Activated CD4-positive, CD25-positive, alpha-beta regulatory T cell treated with anti-CD3 and anti-CD28 coated beads, Interleukin-2, amount 50 U/mL, for 24 hours (primary cell): Measurements from ENCODE around the gene MRGPRE.
"Not testable (repeated sequence)": the region's sequence is repeated elsewhere in the genome, so short reads cannot be mapped to it uniquely, and the experiment has no call there.

Experiments used
- ATAC-seq, 2 donors: fragments of 150-1000 bp; cut with Tn5 transposase; one replicate each; pipeline ENCODE4 v1.10.0; 2021; ENCODE audit warnings: mild to moderate bottlenecking in 1 of 2, moderate library complexity in 1 of 2

MRGPRE gene, protein sequence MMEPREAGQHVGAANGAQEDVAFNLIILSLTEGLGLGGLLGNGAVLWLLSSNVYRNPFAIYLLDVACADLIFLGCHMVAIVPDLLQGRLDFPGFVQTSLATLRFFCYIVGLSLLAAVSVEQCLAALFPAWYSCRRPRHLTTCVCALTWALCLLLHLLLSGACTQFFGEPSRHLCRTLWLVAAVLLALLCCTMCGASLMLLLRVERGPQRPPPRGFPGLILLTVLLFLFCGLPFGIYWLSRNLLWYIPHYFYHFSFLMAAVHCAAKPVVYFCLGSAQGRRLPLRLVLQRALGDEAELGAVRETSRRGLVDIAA

DNA sequence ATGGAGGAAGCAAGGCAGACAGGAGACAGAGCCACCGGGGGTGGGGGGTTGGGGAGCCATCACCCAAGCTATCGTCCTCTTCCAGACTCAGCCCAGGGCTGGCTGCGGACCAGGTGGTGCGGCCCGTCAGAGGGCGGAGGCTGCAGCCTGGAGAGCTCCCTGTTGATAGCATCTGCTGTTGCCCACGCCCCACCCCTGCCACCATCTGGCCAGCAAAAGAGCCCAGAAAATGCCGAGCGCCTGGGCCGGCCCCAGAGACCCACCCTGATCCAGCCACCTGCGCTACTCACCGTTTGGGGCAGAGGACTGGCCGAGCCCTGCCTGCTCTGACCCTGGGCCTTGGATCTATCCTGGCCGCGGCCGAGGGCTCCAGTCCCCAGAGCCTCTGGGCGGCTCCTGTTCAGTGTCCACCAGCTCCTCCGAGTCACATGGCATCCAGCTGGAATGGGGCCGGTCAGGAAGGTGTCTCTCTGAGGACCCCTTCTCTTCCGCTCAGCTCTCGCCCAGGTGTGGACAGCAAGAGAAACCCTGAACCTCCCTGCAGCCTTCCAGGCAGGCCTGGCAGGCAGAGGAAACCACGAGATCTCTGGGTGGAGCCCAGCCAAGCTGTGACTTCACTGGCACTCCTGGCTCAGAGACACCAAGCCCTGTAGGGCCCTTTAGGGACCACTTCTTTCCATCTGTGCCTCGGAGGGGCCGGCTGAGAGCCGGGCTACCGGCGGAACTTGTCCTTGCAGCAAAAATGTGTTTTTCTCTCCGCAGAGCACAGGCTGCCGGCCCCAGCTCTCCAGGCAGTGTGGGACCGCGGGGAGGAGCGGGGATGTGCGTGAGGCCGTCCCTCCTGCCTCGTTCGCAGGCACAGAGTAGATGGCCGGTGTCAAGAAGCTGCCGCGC lies at the start of gene MRGPRE:
TSS of gene MRGPRE (minus strand) at position 567 of the 894 bp plus-strand sequence. CDS start 3,618 bp downstream, outside the sequence.
- no peak for ATAC-seq

DNA sequence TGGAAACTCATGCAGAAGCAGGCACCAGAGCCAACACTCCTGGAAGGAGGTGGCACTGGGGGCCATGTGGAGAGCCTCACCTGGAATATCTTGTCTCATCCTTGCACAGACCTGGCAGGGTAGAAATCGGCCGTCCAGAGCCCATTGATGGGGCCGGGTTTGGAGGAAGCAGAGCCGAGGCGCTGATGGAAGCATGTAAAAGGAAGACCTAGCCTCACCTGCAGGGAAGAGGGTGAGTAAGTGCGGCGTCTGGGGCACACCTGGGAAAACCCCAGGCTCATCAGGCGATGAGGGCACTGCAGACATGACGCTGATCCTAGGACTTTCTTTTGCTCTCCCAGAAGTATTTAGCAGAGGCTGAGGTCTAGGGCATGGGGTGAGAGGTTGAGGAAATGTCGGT lies 48.9 kb upstream of the MRGPRE start:
- not testable (repeated sequence) for ATAC-seq

DNA sequence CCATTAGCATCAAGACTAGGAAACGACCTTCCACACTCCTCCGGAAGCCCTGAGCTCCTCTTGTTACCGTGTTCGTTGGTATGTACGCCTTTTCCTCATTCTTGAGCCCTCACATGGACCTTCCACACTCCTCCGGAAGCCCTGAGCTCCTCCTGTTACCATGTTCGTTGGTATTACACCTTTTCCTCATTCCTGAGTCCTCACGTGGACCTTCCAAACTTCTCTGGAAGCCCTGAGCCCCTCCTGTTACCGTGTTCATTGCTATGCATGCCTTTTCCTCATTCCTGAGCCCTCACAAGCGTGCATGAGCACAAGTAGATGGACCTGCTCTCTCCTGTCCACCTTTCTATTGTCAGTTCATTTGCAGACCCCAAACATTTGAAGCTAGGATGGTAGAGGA lies 48.4 kb upstream of the MRGPRE start:
- ATAC-seq: not testable (repeated sequence)

DNA sequence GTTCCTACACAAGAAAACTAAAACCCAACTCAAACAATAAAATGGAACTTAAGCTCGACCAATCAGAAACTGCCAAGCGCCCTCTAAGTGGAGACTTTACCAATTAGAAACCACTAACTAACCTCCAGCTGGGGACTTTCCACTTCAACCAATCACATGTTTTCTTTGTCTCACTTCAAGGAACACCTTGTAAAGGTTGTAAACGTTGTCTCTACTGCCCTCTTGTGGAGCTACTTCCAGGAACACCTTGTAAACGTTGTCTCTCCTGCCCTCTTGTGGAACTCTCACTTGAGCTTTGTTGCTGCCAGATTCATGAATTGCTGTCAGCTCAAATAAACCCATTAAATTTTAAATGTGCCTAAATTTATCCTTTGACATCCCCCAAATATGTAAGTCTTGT lies 46.7 kb upstream of the MRGPRE start:
- peak; percentile 41 to 44 for ATAC-seq

DNA sequence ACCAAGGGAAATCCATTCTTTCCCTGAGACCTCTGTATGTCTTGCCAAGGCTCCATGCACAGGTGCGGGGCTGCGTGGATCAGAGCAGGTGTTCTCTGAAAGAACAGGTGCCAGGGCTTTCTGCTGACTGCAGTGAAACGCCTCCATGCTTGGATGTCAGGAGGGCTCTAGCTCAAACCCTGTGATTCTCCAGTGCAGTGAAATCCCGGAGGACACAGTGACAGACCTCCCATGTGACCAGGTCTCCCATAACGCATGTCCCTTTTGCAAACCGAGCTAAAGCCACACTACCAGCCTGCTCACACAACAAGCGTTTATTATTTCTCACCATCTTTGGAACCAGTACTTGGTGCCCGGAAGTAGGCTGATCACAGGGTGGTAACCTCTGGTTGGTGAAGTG lies 41.4 kb upstream of the MRGPRE start:
- not testable (repeated sequence) for ATAC-seq

DNA sequence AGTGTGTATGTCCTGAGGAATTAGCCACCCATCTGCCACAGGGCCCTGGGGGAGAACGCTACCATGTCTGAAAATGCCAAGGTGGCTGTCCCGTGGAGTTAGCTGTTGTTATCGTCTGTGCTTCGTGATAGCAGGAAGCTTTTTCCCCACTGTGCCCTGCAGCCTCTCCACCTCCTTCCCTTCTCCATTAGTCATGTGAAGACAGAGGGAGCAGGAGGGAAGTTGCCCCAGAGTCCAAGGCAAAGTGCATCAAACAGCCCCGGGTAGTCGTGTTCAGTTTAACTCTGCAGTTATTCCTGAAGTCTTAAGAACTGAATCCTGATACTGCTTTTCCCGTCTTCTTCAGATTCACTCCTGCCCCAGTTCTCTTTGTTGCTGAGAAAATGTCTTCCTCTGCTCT lies 30.3 kb upstream of the MRGPRE start:
- not testable (repeated sequence) for ATAC-seq

DNA sequence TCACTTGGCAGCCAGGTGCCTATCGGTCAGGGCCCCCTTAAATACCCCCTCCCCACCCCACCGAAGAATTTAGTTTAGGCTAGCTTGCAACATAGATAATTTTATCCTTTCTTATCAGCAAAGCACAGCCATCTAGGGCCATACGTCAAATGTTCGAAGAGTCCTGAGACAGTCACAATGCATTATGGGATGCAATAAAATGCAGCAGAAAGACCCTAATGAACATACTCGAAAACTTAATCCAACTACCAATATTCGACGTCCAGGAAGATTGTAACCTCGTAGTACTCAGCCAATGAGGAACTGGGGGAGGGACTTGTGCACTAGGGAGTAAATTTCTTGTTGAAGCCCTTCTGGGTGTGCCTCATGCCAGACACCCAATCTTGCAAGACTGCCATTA lies 29.6 kb upstream of the MRGPRE start:
- not testable (repeated sequence) for ATAC-seq

DNA sequence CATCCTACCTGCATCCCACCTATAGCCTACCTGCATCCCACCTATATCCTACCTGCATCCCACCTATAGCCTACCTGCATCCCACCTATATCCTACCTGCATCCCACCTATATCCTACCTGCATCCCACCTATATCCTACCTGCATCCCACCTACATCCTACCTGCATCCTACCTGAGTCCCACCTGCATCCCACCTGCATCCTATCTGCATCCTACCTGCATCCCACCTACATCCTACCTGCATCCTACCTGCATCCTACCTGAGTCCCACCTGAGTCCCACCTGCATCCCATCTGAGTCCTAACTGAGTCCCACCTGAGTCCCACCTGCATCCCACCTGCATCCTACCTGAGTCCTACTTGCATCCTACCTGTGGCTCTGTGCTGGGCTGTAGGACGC lies 25.3 kb upstream of the MRGPRE start:
- not testable (repeated sequence) for ATAC-seq

DNA sequence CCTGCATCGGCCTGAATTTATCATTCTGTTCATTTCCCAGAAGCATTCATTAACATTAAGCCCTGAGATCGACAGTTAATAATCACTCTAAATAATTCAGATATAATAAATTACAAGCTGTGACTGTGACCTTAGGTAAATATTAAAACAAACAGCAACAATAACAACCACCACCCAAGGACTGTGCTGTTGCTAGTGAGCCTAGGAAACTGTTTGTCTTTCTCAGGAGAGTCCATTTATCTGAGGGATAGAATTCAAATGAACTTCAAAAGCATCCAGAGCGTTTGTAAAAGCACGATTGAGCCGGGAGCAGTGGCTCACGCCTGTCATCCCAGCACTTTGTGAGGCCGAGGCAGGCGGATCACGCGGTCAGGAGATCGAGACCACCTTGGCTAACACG lies 23.0 kb upstream of the MRGPRE start:
- ATAC-seq: not testable (repeated sequence)

DNA sequence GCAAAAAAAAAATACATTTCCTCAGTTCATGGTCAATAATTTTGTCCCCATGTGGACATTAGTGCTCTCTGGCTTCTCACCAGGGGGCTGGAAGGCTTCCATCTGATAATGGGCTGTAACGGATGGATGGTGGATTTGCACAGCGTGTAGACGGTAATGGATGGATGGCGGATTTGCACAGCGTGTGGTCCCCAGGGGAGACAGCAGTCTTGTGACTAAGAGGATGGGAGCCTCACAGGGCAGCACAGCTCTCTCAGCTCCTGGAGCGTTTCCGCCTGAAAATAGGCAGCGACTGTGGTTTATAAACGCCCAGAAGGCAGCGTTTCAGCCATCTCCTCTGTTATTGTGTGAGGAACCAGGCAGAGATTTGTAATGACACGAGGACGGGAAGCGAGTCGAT lies 22.6 kb upstream of the MRGPRE start:
- ATAC-seq: not testable (repeated sequence)

DNA sequence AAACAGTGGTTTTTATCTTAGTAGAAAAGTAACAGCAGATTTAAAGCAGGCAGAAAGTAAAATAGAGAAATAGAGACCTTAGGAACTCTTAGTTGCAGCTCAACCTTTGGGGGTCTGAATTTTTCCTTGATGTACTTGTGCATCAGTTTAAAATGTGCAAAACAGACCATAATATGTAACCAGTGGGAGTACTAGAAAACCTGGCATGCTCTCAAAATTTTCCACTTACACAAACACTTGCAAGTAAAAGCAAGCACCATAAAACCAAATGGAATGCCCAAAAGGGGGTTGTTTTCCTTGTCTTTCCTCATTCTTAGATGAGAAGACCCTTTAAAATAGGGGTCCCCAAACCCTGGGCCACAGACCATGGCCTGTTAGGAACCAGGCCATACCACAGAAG lies 12.9 kb upstream of the MRGPRE start:
- no peak for ATAC-seq

DNA sequence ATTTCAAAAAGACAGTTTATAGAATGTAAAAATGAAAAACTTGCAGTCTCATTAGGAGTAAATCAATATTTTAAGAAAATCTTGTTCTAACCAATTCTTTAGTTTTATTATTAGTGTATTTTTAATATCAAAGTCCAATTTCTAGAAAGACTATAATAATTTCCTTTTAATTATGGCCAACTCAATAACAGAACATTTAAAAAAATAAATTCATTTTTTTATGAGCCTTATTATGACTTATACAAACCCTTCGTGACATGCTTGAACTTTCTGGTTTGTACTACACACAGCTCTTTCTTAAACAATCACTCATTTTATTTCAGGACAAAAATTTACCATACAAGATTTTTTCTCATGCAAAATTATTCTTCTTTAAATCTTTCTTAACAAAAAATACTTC lies 11.7 kb upstream of the MRGPRE start:
- no peak for ATAC-seq

DNA sequence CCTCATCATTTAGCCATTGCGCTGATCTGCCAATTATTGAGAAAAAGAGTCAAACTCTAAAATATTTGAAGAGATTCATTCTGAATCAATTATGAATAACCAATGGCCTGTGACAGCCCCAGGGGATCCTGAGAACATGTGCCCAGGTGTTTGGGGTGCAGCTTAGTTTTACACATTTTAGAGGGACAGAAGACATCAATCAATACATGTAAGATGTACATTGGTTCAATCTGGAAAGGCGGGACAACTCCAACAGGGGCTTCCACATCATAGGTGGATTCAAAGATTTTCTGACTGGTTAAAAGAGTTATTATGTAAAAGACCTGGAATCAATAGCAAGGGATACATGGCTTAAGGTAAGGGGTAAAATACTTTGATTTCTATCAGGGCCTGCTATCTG lies 4.9 kb upstream of the MRGPRE start:
- ATAC-seq: no peak

DNA sequence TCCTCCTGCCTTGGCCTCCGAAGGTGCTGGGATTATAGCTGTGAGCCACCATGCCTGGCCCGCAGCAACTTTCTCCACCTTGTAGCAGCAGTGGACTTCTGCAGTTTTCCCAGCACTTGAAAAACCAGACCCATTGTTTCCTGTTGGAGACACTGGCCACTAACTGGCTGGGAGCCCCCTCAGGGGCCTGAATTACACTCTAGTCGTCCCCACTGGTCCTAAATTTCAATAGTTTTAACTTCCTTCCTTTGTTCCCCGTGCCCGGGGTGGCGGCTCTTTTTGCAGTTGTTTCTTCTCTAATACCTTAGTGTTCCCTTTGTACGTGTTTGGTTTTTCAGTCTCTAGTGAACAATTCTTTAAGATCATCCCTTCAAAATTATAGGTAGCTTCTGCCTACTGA lies 2.6 kb upstream of the MRGPRE start:
- no peak for ATAC-seq

DNA sequence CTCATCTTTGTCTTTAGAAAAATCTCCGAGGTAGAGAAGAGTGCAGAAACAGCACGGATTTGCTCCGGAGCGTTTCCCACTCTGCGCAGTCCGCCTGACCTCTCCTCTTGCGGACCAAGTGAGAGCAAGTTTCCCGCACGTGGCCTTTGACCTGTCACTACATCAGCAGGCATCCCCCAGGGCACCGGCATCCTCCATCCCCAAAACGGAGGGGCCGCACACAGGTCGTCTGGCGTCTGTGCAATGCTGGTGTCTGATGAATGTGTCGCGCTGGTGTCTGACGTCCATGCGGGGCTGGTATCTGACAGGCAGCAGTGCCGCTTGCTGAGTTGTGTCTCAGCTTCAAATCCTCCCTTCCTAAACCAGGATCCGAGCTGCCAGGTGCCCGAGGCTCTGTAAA lies 739 bp upstream of the MRGPRE start:
- no peak for ATAC-seq

DNA sequence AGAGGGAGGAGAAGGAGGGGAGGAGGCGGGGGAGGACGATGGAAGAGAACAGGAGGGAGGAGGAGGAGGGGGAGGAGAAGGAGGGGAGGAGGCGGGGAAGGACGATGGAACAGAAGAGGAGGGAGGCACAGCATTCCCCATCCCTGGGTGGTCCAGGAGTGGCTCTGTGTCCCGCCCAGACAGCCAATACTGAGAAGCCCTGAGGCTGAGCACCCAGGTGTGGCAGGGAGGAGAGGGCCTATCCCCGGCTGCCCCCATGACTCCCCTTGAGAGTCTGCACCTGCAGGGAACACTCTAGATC lies 717 bp downstream of the MRGPRE start:
- no peak for ATAC-seq

DNA sequence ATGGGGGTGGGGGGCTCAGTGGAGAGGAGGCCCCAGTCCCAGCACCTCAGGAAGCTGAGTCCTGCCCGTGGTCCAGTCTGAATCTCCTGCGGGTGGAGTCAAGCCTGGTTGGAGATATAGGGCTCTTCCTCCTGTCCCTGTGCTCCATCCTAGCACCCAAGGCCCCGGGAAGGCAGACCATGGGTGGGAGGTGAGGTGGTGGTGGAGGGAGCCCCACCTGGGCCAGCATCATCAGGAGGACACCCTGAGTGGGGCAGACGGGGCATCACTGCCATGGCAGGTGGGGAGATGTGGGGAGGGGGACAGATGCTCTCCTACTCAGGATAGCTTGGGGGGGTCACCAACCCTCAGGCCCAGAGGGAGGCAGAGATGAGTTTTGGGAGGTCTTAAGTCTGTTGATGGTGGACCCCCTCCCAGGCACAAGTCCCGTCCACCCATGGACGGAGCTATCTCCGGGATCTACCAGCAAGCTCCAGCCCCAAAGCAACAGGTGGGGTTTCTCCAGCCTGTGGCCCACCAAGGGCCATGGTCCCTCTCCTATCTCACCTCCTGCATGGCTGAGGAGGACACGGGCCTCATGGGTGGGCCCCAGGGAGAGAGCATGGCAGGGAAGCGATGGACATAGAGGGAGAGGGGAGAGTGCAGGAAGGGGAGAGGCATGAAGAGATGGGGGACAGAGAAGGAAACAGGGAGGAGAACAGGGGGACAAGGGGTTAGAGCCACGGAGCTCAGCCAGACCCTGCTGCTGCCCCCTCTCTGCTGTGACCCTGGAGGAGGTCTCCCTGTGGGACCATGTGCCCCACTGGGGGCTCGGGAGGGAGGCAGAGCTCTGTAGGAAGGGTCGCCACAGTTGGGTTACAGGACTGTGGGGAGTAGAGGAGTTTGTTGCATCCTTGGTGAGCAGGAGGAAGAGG lies 1.3 kb downstream of the MRGPRE start:
- no peak for ATAC-seq

DNA sequence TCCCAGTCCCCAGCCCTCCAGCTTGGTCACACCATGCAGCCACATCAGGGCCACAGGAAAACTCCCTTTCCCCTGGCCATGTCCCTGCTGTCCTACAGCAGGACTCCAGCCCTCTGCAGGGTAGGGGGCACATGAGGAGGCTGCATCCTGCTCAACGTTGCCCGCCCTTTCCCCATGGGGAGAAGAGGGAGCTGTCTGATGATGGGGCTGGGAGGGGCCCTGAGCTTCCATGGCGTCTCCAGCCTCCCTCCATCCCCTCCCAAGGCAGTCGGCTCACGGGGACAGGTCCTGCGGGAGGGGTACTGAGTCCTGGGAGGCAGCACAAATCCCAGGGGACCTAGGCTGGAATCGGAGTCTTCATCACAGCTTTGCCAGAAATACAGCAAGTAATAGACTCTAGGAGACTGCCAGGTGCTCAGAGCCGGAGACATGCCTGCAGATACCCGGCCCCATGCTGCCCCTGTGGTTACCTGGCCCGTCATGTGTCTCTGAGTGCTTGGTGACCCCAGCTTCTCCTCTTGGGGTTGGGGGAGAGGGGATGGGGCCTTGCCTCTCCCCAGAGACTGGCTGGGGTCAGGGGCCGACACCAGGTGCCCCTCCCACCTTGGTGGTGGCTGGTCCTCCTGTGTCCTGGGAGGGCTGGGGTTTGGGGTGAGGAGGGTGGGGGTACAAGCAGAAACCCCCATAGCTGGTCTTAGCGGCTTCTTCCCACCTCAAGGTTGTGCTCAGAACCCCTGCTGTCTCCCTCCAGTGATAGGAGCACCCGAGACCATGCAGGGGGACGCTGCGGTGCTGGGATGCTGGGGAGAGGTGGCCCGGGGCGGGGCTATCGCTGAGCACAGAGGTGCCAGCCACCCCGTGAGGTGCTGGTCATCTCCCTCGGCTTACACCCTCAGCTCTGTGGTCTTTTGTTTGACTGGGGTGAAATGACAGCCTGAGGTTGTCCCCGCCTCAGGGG lies 2.3 kb downstream of the MRGPRE start:
- no peak for ATAC-seq

DNA sequence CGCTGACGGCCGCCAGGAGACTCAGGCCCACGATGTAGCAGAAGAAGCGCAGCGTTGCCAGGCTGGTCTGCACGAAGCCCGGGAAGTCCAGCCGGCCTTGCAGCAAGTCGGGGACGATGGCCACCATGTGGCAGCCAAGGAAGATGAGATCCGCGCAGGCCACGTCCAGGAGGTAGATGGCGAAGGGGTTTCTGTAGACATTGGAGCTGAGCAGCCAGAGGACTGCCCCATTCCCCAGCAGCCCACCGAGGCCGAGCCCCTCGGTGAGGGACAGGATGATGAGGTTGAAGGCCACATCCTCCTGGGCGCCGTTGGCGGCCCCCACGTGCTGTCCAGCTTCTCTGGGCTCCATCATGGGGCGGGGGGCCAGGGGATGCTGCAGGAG lies 3.8 kb downstream of the MRGPRE start:
- no peak for ATAC-seq

DNA sequence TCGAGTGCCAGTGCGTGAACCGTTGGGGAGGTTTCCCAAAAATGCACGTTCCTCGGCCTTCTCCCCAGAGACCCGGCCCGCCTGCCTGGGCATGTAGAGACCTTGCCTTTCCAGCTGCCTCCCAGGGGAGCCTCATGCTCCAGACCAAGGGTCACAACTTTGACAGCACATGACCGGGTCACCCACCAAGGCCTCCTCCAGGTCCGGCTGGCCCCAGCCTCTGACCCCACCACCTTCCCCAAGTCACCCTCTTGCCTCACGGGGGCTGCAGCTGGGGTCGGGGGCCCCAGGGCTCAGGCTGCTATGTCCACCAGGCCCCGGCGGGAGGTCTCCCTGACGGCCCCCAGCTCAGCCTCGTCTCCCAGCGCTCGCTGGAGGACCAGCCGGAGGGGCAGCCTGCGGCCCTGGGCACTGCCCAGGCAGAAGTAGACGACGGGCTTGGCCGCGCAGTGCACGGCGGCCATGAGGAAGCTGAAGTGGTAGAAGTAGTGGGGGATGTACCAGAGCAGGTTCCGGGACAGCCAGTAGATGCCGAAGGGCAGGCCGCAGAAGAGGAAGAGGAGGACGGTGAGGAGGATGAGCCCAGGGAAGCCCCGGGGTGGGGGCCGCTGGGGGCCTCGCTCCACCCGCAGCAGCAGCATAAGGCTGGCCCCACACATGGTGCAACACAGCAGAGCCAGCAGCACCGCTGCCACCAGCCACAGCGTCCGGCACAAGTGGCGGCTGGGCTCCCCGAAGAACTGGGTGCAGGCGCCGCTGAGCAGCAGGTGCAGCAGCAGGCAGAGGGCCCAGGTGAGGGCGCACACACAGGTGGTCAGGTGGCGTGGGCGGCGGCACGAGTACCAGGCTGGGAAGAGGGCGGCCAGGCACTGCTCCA lies 4.4 kb downstream of the MRGPRE start:
- no peak for ATAC-seq
